ENCODE data around the gene NRCAM.

GRCh38 chr7:108431099-108431498 is 25.1 kb downstream of the NRCAM start:
- no peak for TF ChIP-seq ZNF670 (tag by site-specific recombination; IDR thresholded peaks at IDR 0.05; ENCODE audit: low read depth)
- TF ChIP-seq TSHZ1 (tag by site-specific recombination; IDR thresholded peaks at IDR 0.05; ENCODE audit: borderline replicate concordance) = no peak
- no peak for TF ChIP-seq ZNF645 (tag by site-specific recombination; IDR thresholded peaks at IDR 0.05)
- no peak for TF ChIP-seq ZBTB8A (tag by site-specific recombination; IDR thresholded peaks at IDR 0.05)
- no peak for TF ChIP-seq CTCF (tag by site-specific recombination; IDR thresholded peaks at IDR 0.05)
- TF ChIP-seq ZBTB6 (tag by site-specific recombination; IDR thresholded peaks at IDR 0.05) = no peak
- TF ChIP-seq ZBTB44 (tag by site-specific recombination; IDR thresholded peaks at IDR 0.05) = no peak
- TF ChIP-seq ZNF747 (tag by site-specific recombination; IDR thresholded peaks at IDR 0.05) = no peak
- TF ChIP-seq ZNF274 (IDR thresholded peaks at IDR 0.05; ENCODE audit: low read length) = no peak
- no peak for TF ChIP-seq ZNF274 (tag by site-specific recombination; IDR thresholded peaks at IDR 0.05; ENCODE audit: borderline replicate concordance)
- TF ChIP-seq OVOL3 (tag by site-specific recombination; IDR thresholded peaks at IDR 0.05) = no peak
- no peak for TF ChIP-seq ZNF114 (tag by site-specific recombination; IDR thresholded peaks at IDR 0.05)
- no peak for TF ChIP-seq ATF2 (tag by site-specific recombination; IDR thresholded peaks at IDR 0.05; ENCODE audit: low read depth)
- no peak for TF ChIP-seq ZNF24 (tag by site-specific recombination; IDR thresholded peaks at IDR 0.05)
